Measurements from ENCODE around the gene SPDYE18.
A peak's percentile ranks its signal among the peaks of the same experiment; 100 is the strongest.
"Not testable (repeated sequence)": the region's sequence is repeated elsewhere in the genome, so short reads cannot be mapped to it uniquely, and the experiment has no call there.

SPDYE18 gene

GRCh38 chr7:77062557-77062956 is at the start of gene SPDYE18:
SPDYE18 (minus strand) TSS chr7:77062558; CDS start chr7:77060512, 2,046 bp downstream.
- H3K4me3 ChIP-seq (ENCODE audit: control insufficient read depth, low read depth, low read length) = not testable (repeated sequence)

GRCh38 chr7:77108362-77108761 is 46.0 kb upstream of the SPDYE18 start:
- DNase-seq (ENCODE audit: low read depth); H3K4me3 ChIP-seq (ENCODE audit: control insufficient read depth, low read depth, low read length): not testable (repeated sequence)

More at GRCh38 chr7:77062557-77062956, at the start of gene SPDYE18:
- DNase-seq (ENCODE audit: low read depth) = not testable (repeated sequence)

GRCh38 chr7:77107659-77108058 is 45.3 kb upstream of the SPDYE18 start:
- not testable (repeated sequence) for DNase-seq (ENCODE audit: low read depth); H3K4me3 ChIP-seq (ENCODE audit: control insufficient read depth, low read depth, low read length)

- DNase-seq (ENCODE audit: low read depth); H3K4me3 ChIP-seq (ENCODE audit: control insufficient read depth, low read depth, low read length): not testable (repeated sequence)
Observed at GRCh38 chr7:77105904-77106303, 43.5 kb upstream of the SPDYE18 start.

- H3K4me3 ChIP-seq (ENCODE audit: control insufficient read depth, low read depth, low read length); DNase-seq (ENCODE audit: low read depth): not testable (repeated sequence)
Observed at GRCh38 chr7:77102671-77103070, 40.3 kb upstream of the SPDYE18 start.

GRCh38 chr7:77101187-77101586 is 38.8 kb upstream of the SPDYE18 start:
- H3K4me3 ChIP-seq (ENCODE audit: control insufficient read depth, low read depth, low read length); DNase-seq (ENCODE audit: low read depth): not testable (repeated sequence)

- DNase-seq (ENCODE audit: low read depth); H3K4me3 ChIP-seq (ENCODE audit: control insufficient read depth, low read depth, low read length): not testable (repeated sequence)
Observed at GRCh38 chr7:77100501-77100900, 38.1 kb upstream of the SPDYE18 start.

- not testable (repeated sequence) for H3K4me3 ChIP-seq (ENCODE audit: control insufficient read depth, low read depth, low read length); DNase-seq (ENCODE audit: low read depth)
Observed at GRCh38 chr7:77092301-77092700, 29.9 kb upstream of the SPDYE18 start.

- not testable (repeated sequence) for H3K4me3 ChIP-seq (ENCODE audit: control insufficient read depth, low read depth, low read length); DNase-seq (ENCODE audit: low read depth)
Observed at GRCh38 chr7:77082192-77082591, 19.8 kb upstream of the SPDYE18 start.

- not testable (repeated sequence) for DNase-seq (ENCODE audit: low read depth); H3K4me3 ChIP-seq (ENCODE audit: control insufficient read depth, low read depth, low read length)
Observed at GRCh38 chr7:77080236-77080635, 17.9 kb upstream of the SPDYE18 start.

- H3K4me3 ChIP-seq (ENCODE audit: control insufficient read depth, low read depth, low read length); DNase-seq (ENCODE audit: low read depth): not testable (repeated sequence)
Observed at GRCh38 chr7:77079624-77080023, 17.3 kb upstream of the SPDYE18 start.

- DNase-seq (ENCODE audit: low read depth) = not testable (repeated sequence)
Observed at GRCh38 chr7:77079112-77079511, 16.8 kb upstream of the SPDYE18 start.

GRCh38 chr7:77077060-77077459 is 14.7 kb upstream of the SPDYE18 start:
- DNase-seq (ENCODE audit: low read depth) = not testable (repeated sequence)

More at GRCh38 chr7:77079112-77079511, 16.8 kb upstream of the SPDYE18 start:
- not testable (repeated sequence) for H3K4me3 ChIP-seq (ENCODE audit: control insufficient read depth, low read depth, low read length)

GRCh38 chr7:77074786-77075396 is 12.5 kb upstream of the SPDYE18 start:
- peak; percentile 28 for DNase-seq (ENCODE audit: low read depth)
- H3K4me3 ChIP-seq (ENCODE audit: control insufficient read depth, low read depth, low read length) = not testable (repeated sequence)

More at GRCh38 chr7:77077060-77077459, 14.7 kb upstream of the SPDYE18 start:
- H3K4me3 ChIP-seq (ENCODE audit: control insufficient read depth, low read depth, low read length) = not testable (repeated sequence)

- DNase-seq (ENCODE audit: low read depth) = not testable (repeated sequence)
Observed at GRCh38 chr7:77071108-77071507, 8.8 kb upstream of the SPDYE18 start.

GRCh38 chr7:77065869-77066268 is 3.5 kb upstream of the SPDYE18 start:
- not testable (repeated sequence) for DNase-seq (ENCODE audit: low read depth); H3K4me3 ChIP-seq (ENCODE audit: control insufficient read depth, low read depth, low read length)

More at GRCh38 chr7:77071108-77071507, 8.8 kb upstream of the SPDYE18 start:
- not testable (repeated sequence) for H3K4me3 ChIP-seq (ENCODE audit: control insufficient read depth, low read depth, low read length)

GRCh38 chr7:77063732-77064131 is 1.4 kb upstream of the SPDYE18 start:
- DNase-seq (ENCODE audit: low read depth); H3K4me3 ChIP-seq (ENCODE audit: control insufficient read depth, low read depth, low read length): not testable (repeated sequence)

GRCh38 chr7:77032261-77032660 is 30.1 kb downstream of the SPDYE18 start, which contains the start of gene SPDYE17:
SPDYE17 (minus strand) TSS chr7:77032361; CDS start chr7:77030570, 1,791 bp downstream.
- H3K4me3 ChIP-seq (ENCODE audit: control insufficient read depth, low read depth, low read length); DNase-seq (ENCODE audit: low read depth): not testable (repeated sequence)

- not testable (repeated sequence) for DNase-seq (ENCODE audit: low read depth); H3K4me3 ChIP-seq (ENCODE audit: control insufficient read depth, low read depth, low read length)
Observed at GRCh38 chr7:77026349-77026748, 36.0 kb downstream of the SPDYE18 start.

- H3K4me3 ChIP-seq (ENCODE audit: control insufficient read depth, low read depth, low read length); DNase-seq (ENCODE audit: low read depth): not testable (repeated sequence)
Observed at GRCh38 chr7:77010074-77010680, 52.2 kb downstream of the SPDYE18 start.

All from fibroblast of mammary gland (primary cell).